Coronary artery (tissue), 2 donors: ENCODE results near the gene MAPK7.

ENCODE experiments used
- DNase-seq: peaks from one replicate; pipeline ENCODE4 v3.0.0-alpha.2; 2017; ENCODE audit warnings: low spot score
- H3K27ac ChIP-seq, 2 donors: fragments of 200-600 bp; sonication (generic); one replicate each; pipeline ENCODE4 v1.5.1; 2016 to 2019
- H3K4me3 ChIP-seq: fragments of 200-600 bp; sonication (generic); 2 replicates; pipeline ENCODE4 v1.5.1; 2016; ENCODE audit warnings: mild to moderate bottlenecking, moderate library complexity
- TF ChIP-seq, protein P1 (sequence below): fragments of 200-600 bp; sonication (generic); IDR thresholded peaks from one replicate; pipeline ENCODE4 v1.5.1; 2019; ENCODE audit warnings: antibody characterized with exemption

Gene MAPK7

DNA sequence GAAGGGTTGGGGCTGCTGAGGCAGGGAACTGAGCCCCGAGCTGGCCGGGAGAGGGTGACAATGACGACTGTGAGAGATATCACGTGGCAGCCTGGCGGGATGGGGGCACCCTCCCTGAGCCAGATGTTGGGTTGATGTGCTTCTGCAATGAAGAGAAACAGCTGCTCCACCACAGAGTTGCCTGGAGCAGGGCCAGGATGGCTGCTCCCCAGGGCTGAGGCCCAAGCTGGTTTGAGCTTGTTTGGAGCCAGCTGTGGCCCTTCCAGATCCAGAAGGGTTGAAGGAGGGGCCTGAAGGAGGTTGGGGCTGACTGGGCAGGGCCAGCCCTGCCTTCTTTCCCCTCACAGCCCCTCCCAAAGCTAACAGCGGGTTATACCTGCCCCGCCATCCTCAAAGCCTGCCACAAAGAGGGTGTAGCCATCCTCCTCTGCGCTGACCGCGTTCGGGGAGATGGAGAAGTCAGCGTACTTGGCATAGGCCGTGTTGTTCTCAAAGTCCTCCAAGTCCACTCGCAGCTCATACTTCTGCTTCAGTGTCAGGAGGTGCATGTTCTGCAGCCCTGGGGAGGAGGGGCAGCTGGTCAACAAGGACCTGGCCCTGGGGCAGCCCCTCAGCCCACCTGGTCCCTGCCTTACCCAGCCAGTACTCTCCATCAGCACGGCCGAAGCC lies 6.6 kb downstream of the MAPK7 start:
- H3K27ac ChIP-seq = peak overlapping the region; percentile 96 to 99
- peak overlapping the region; percentile 67 for H3K4me3 ChIP-seq
- TF ChIP-seq, protein P1, sequence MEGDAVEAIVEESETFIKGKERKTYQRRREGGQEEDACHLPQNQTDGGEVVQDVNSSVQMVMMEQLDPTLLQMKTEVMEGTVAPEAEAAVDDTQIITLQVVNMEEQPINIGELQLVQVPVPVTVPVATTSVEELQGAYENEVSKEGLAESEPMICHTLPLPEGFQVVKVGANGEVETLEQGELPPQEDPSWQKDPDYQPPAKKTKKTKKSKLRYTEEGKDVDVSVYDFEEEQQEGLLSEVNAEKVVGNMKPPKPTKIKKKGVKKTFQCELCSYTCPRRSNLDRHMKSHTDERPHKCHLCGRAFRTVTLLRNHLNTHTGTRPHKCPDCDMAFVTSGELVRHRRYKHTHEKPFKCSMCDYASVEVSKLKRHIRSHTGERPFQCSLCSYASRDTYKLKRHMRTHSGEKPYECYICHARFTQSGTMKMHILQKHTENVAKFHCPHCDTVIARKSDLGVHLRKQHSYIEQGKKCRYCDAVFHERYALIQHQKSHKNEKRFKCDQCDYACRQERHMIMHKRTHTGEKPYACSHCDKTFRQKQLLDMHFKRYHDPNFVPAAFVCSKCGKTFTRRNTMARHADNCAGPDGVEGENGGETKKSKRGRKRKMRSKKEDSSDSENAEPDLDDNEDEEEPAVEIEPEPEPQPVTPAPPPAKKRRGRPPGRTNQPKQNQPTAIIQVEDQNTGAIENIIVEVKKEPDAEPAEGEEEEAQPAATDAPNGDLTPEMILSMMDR = no peak
- peak; percentile 97 for DNase-seq

DNA sequence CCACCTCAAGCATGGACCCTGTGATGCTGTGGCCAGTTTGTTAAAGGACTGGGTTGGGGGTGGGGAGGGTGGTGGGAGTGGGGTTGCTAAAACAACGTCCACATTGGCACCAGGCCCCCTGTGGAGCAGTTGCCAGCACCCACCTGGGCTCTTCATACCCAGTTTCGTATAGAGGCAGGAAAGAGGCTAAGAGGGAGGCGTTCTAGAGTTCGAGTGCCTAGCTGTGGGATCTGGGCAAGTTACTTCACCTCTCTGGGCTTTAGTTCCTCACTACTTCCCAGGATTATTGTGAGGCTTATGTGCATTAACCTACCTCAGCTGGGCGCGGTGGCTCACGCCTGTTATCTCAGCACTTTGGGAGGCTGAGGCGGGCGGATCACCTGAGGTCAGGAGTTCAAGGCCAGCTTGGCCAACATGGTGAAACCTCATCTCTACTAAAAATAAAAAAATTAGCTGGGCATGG lies 7.3 kb downstream of the MAPK7 start:
- TF ChIP-seq, protein P1 = no peak
- no peak for DNase-seq
- peak overlapping the region; percentile 67 for H3K4me3 ChIP-seq
- H3K27ac ChIP-seq = peak overlapping the region; percentile 96 to 99

DNA sequence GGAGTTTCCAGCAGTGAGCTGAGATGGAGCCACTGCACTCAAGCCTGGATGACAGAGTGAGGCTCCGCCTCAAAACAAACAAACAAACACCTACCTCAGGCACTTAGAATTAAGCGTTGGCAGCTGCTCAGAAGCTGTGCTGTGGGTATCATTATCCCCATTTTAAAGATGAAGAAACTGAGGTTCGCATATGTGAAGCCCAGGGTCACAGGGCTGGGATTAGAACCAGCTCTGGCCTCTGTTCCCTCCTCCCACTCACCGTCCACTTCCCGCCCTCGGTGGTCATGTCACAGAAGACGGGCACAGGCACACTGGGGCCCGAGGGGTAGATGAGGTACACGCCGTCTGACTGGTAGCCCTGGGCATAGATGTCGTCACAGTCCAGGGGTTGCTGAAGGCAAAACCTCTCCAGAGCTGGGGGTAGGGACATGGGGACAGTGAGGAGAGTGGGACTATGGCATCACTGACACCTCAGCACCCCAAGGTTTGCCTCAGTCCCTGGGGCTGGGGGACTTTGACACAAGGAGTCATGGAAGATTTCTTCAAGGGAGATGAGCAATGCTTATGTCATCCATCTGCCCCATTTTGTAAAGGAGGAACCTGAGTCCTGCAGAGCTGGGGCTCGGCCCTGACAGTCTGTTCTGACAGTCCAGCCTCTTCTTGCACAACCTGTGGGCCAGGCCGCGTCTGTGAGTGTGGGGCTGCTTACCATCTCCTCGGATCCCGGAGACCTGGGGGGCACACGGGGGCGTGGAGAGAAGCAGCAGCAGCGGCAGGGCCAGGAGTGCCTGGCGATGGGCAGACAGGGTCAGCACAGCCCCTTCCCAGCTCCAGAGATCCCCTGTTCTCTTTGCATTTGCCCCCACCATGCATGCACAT lies 8.0 kb downstream of the MAPK7 start:
- TF ChIP-seq, protein P1 = no peak
- Histone ChIP-seq H3K27ac (peak overlapping the region; percentile 96 to 99), H3K4me3 (peak overlapping the region; percentile 67)
- peak; percentile 91 for DNase-seq

DNA sequence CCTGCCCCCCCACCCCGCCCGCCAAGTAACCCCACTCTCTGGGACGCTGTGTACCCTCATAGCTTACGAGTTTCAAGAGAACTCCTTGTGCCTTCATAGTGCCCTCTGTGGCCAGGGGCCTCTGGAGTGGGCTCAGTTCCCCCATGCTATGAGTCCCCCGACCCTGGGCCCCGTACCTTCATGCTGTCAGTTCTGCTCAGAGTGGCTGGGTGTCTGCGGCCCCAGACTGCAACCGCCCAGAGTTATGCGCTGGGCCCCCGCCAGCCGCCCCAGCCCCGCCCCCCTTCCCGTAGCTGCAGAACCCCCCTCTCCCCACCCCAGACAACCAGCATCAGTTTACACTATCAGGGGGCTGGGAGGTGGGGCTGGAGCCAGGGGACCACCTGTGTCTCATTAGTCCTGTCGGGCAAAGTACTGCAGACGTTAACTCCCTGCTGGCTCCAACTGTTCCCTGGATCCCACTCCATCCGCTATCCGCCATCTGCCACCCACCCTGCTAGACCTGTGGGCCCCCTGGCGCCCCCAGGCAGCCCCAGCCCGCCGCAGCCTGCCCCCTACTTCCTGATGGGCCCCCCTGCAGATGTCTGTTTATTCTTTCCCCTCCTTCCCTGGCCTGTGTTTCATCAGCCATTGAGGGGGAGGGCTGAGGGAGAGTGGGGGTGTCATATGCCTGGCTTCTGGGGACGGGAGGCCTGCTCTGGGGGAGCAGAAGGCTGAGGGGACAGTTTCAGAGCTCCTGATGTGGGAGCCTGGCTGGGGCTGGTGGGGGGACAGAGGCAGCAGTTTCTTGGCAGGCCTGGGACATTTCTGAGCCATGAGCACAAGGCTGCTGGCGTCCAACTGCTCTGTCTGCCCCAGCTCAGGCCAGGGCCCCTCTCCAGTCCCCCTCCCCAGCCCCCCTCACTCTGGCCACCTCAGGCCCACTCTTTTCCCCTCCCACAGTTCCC lies 8.9 kb downstream of the MAPK7 start, which contains the start of gene MFAP4:
Gene MFAP4, minus strand, starts transcription at position 217 of the 947 bp plus-strand sequence. Its CDS starts 35 bp downstream, at position 182.
- Histone ChIP-seq H3K27ac (peak within 1 kb of the TSS; percentile 96 to 99), H3K4me3 (peak within 1 kb of the TSS; percentile 67)
- DNase-seq = peak; percentile 90
- TF ChIP-seq, protein P1 = no peak

DNA sequence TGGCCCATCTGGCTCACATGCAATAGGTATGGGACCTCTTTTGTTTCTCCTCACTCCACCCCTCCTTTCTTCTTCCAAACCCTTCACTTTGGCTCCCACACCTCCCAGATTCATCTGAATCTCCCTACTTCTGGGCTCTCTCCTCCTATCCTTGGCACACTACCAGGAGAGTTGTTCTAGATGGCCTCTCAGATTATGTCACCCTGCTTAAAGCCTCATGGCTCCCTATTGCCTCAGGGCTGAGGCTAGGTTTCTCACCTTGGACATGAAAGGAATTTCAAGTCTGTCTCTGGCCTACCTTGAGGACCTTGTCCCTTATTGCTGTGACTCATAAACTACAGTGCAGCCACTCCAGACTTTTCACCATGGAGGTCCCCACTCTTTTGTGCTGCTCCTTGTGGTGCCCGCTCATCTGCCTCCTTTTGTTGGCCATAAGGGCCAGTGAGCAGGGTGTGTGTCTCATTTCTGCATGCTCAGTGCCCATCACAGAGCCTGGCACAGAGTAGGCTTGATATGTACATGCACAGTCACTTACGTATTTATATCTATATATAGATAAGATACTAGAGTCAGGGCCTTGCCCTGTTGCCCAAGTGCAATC lies 9.7 kb downstream of the MAPK7 start:
- TF ChIP-seq, protein P1 = no peak
- H3K4me3 ChIP-seq = peak overlapping the region; percentile 67
- peak; percentile 76 for DNase-seq
- H3K27ac ChIP-seq = peak overlapping the region; percentile 96 to 99
